ENCODE data around the gene CECR2.

DNA sequence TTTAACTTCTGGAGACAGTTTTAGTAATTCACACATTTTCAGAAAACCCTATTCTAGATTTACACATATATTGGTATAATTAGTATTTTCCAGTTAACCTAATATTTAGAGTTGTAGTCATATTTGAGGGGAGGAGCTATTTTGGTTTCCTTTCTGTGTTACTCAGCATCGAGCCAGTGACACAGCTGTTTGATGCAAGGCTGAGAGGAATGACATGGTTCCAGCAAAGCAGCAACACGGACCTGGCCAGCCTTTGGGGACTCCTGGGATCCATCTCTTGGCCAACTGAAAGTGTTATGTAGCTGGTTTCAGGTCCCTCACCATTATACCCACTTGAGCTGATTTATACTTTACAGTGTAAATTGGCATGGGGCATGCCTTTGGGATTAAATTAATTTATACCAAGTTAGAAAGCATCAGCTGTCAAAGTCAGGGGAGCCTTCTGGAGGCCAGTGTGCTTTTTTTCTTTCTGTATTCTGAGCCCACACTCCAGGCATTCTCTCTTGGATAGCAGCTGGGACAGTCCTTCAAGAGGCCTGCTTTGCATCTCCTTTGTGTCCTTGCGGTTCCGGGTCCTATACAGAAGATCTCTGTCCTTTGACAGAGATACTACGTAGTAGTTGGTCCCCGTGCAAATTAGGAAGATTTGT, 102.8 kb downstream of the CECR2 start:
- TF ChIP-seq EZH2 (IDR thresholded peaks at IDR 0.05) (no peak), POLR2AphosphoS5 (IDR thresholded peaks at IDR 0.05; ENCODE audit: borderline replicate concordance, low read depth, low read length) (no peak)

Data from SK-N-MC (cell line).